HG02981 (cell line): ENCODE results near the gene GMDS.

Source experiments
- ATAC-seq: cut with Tn5 transposase; IDR thresholded peaks from one replicate; pipeline ENCODE4 v1.9.1; 2021; ENCODE audit warnings: mild to moderate bottlenecking, moderate library complexity; ENCODE audit not compliant: unreplicated experiment

Gene GMDS

DNA sequence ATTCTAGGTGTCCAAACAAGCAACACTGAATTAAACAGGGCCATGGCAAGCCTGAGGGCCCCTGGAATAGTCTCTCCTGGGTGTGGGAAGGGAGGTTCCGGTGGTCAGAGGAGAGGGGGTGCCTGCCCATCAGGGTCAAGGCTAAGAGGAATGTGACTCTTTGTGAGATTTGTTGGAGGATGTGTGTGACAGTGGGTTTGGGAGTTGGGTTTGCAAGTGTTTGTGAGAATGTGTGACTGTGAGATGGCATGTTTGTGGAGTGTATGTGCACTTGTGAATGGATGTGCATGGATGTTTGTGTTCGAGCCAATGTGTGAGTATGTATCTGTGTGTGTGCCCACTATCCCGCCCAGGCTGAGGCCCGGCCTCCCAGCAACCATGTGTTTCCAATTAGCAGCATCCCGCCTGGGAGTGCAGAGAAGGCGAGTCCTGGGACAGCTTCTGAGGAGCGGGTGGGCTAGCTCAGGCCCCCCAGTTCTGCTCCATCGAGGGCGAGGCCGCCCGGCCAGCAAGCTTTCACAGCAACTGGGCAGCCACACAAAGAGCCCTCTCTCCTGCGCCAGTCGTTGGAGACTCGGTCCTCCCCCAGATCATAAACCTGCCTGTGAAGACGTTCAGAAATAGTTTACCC is 623.1 kb downstream of the GMDS start:
- ATAC-seq: no peak

DNA sequence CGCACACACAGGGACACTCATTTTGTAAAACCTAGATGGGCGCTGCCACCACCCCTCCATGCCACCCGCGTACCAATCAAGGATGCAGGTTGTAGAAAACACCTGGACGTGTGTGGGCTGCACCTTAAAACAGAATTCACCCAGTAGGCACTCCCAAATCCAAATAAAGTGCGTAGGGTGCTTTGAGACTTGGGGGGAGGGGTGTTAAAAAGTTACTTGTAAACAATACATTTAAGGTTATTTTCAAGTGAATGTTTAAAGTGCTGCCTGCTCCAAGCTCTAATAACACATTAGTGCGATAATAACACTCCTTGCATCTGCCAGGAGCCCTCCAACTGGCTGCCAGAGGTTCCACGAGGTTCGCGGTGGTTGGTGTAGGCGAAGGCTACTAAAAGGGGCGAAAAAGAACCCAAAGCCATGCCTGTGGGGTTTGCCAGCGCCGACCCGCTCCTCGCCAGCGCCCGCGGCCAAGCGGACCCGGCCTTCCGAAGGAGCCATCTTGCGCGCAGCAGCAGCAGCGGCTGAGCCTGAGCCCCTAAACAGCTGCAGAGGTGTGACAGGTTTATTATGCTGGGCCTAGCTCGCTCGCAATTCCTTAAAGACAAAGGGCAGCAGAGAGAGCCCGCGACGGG is 624.2 kb downstream of the GMDS start:
- ATAC-seq: no peak

DNA sequence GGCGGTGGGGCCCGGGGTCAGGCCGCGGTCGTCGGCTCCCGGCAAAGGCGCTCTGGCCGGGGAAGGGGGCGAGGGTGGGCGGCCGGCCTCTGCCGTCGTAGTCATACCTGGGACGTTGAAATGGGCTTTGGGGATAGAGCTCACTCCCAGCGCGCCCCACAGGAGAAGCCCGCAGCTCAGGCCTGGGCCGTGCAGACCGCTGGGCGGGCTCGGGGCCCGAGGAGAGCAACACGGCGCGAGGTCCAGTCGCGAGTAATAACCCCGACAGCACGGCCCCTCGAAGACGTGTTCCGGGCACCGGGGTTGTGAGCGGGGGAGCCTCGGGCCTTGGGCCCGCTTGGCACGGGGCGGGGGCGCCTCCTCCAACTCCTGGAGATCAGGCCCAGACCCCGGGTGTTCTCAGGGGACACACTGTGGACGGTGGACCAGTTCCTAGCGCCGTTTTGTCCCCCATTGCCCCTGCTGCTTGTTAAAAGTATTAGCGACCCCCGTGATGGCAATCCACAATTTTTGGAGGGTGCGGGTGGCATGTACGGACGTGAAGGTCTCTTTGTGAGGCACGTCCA is 624.8 kb downstream of the GMDS start:
- ATAC-seq: no peak

DNA sequence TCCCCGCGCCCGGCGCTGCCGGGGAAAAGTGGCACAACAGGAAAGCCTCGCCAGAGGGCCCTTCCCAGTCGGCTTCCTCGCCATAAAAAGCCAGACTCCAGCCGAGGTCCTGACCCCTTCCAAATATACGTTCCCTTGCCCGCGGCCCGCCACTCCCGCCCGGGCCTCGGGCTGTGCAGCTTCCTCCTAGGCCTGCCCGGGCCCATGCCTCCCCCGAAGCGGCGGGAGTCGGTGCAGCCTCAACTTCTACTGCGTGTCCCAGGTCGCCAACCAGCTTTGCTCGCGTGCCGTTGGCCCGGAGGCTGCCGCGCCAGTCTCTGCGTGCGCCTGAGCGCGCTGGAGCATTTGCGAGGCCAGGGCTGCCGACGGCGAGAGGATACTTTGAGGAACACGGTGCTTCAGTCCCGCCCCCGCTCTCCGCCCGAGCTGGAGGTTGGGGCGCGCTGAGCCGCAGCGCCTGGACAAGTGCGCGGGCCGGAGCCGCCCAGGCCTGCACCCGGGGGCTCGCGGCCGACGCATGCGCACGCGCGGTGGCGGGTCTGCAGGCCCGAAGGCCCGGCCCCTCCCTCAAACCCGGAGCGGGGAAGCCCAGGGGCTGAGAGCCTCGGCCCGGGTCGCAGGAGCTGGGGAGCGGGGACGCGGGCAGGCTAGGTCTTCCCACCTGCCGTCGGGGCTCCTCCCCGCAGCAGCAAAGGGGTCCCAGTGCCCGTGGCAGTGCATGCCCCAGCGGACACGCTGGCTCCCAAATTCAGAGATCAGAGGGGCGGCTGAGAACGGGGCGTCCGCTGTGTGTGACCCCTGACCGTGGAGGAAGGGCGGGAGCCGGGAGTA is 625.5 kb downstream of the GMDS start:
- no peak for ATAC-seq

DNA sequence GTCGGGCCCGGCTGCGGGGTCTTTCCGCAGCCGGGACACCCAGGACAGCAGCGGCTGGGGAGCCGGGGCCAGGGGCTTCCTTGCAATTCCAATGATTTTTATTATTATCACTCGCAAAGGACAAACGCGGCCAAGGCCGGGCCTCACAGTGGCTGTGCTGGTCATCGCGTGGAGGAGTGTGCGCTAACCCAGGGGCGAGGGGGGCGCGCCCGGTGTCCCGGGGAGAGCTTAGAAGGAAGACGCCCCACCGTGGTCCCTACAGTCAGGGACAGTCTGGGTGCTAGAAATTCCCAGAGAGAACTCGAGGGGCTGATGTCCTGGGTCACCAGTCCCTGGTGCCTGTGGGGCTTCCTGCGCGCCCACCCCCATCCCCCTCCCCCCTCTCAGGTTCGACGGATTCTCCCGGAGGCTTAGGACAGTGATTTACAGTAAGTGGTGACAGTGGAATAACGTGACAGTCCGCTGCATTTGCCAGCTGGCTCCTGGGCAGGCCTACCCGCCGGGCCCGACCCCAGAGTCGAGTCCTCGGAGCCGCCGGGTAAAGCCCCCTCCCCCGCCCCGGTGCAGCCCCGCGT is 626.2 kb downstream of the GMDS start:
- ATAC-seq: no peak

DNA sequence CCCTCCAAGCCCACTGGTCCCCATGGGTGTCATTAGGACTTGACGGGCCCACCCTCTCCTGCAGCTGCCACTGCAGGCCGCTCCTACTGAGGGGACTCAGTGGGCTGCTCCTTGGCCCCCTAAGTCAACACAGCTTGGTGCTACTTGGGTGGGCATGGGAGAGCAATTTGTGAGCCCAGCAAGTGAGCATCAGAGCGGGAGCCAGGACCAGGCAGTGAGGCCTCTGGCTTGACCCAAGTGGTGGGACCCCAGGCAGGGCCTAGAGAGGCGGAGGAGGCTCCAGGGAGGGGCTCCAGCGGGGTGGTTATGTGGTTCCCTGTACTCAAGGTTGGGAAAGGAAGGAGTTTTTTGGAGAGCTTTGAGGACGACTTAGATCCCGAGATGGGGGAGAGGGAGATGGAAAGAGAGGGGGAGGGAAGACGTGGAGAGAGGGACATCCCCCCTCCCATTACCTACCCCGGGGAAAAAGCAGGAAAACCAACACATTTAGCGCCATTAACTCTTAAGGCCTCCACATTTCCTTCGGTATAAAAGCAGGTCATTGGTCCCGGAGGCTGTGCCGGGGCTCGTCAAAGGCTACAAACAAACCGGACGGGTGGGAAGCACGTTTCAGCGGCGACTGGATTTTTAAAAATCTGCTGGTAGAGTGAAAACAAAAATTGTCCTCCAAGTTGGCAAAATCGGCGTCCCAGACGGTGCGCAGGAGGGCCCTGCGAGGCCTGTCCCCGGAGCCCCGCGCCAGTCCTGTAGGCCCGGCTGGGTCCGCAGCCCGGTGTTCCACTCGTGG is 626.9 kb downstream of the GMDS start:
- ATAC-seq: no peak

DNA sequence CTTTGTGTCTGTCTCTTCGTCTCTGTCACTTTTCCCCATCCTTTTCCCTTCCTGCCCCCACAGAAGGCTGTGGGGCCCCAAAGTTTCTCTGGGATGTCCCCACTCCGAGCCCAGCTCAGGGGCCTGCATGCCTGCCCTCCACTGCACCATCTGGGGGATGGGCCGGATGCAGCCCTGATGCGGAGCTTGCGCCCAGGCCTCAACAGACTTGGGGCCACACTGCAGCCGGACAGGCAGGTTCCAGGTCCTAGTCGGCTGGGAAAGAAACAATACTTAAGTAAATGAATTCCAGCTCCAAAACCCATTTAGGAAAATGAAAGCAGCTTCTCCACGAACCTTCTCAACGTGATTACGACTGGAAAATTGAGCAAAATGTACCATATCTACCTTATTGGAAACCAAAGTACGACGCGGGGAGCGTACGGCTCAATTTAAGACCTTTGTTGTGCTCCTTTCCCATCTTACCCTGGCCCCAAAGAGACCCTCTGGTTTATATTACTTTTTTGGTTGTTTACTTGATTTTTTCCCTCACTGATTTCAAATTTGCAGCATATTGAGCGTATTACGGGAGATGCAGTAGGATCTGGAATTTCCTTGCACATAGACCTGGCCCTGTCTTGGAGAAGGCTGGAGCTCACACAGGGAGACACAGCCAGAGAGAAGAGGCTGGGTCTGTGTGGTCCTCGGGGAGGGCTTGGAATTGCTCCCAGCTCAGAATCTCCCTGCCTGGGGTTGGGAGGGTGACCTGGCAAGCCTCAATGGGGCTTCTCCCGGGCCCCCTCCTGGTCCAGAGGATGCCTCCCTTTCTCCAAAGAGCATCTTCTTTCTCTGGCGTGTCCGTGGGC is 627.7 kb downstream of the GMDS start:
- ATAC-seq: no peak

DNA sequence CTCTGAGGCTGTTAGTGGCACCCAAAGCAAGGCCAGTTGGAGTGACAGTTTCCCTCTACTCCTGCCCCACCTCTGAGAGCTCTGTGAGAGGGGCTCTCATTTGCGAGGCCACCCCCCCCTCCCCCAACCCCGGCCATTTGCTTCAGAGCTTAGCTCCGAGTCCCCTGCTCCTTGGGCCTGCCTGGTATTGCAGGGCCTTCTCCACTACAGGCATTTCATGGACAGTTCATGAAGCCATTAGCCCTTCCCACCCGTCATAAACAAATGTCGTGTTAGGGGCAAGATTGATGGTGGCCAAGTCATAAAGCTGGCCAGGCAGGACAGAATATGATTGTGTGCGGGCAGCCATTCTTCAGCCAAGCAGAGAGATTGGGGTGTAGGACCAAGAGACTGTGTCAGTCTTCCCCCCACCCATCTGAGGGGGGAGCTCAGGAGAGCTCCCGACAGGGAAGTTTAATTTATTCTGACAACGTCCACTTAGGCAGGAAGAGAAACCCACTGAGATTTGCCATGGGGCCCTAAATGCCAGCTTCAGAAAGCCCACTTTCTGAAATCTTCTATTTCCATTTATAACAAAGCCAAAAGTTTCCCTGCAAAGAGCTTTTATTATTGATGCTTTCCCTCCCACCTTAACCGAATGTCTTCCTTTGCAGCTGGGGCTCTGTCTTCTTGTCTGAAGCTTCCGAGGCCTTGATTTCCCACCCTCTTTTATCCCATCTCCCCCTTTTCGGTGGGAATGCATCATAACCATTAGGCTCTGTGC is 628.5 kb downstream of the GMDS start:
- no peak for ATAC-seq

DNA sequence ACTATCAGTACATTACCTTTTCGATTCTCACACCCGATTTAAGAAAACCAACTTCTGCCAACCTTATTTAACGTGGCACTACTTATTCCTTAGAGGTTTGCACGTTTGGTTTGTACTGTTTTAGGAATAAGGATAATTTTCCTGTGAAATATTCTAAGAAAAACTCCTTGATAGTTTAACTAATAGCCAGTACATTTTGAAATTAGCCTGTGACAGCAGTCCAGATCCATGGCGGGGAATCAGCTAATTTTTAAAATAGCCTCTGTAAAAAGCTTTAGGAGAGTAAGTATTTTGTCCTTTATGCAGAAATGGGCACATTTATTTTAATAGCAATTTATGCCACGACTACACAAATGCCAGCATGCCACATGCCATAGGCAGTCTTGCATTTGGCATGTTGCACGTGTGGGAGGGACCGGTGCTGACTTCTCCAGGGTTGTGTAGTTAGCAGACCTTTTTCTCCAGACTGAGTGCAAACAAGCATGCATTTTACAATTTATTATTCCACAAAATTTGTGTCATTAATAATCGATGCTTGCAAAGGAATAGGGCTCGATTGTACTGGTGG is 629.5 kb downstream of the GMDS start:
- ATAC-seq: no peak

DNA sequence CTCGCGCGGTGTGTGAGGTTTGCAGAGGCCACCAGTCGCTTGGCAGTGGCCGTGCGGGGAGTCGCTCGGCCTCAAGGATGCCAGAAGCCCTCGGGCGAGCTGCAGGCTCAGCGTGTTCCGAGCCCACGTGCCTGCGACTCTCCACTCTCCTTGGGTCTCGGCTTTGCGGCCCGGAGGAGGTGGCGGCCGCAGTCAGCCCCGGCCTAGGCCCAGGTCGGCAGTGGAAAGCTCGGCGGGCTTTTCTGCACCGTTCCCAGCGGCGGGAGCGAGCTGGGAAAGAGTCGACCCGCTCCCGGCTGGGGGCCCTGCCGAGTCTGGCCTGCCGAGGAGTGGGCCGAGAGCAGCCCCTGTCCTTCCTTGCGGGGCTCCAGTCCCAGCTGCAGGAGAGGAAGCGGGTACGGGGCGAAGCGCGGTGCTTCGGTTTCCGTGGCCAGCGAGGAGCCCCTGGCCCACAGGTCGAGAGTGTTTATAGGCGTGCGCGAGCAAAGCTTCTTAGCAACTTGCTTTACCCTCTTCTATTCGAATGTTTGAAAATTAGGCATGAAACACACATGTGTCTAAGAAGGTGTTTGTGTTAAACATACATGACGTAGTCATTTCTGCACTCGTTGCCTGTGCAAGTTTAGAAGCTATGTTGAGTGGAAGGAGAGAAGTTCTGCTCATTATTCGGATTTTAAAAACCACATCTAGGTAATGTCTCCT is 630.1 kb downstream of the GMDS start:
- ATAC-seq: no peak

DNA sequence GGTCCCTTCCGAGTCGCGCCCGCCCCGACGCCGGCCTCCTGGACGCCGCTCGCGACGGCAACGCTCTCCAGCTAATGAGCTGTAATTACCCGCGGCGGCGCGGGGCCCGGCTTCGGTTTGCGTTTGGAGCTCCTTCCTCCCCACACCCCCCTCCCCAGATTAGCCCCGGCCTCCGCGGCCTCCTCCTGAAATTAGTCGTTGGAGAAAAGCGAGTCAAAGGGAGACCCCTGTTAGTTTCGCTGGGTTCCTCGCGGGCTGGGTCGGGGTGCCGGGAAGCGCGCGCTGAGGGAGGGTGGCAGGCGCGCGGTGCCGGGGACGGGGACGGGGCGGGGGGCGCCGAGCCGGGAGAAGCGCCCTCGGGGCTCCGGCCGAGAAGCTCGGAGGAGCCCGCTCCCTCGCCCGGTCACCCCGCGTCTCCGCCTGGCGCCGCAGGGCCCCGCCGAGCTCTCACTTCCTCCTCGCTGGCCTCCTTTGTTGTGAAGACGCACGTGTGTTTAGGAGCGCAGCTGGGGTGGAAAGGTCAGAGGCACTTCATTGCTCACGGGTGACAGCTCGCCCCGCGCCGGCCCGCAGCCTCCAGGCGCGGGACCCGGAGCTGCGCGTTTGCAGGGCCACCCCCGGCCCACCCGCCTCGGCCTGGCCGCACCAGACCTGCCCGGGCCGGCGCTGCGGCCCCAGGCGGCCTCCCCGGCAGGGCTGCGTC is 630.8 kb downstream of the GMDS start:
- no peak for ATAC-seq

DNA sequence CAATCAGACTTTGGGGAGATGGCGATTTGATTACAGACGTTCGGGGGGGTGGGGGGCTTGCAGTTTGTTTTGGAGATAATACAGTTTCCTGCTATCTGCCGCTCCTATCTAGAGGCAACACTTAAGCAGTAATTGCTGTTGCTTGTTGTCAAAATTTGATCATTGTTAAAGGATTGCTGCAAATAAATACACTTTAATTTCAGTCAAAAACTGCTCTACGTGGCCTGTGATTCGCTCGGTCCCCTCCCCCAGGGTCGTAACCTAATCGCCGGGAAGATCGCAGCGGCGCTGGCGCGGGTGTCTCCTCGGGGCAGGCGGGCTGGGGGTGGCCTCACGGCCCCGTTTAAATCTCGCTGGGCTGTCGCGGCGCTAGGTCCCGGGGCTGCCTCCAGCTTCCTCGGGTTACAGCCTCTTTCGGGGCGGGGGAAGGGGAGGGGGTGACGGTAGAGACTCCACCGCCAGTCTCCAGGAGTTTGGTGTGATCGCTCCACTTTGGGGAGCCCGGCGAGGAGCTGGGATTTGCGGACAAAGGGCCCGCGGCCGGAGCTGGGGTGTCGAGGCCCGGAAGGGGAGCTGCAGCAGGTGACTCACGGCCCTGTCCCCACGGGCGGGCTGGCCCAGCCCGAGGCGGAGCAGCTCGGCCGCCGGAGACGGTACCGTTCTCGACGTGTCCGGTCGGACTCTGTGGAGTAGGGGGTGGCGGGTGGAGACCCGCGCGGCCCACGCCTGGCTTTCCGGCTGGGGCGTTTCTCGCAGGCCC is 631.5 kb downstream of the GMDS start:
- no peak for ATAC-seq

DNA sequence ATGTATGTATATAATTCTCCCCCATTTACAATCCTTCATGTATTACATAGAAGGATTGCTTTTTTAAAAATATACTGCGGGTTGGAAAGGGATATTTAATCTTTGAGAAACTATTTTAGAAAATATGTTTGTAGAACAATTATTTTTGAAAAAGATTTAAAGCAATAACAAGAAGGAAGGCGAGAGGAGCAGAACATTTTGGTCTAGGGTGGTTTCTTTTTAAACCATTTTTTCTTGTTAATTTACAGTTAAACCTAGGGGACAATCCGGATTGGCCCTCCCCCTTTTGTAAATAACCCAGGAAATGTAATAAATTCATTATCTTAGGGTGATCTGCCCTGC is 632.1 kb downstream of the GMDS start:
- ATAC-seq: no peak

DNA sequence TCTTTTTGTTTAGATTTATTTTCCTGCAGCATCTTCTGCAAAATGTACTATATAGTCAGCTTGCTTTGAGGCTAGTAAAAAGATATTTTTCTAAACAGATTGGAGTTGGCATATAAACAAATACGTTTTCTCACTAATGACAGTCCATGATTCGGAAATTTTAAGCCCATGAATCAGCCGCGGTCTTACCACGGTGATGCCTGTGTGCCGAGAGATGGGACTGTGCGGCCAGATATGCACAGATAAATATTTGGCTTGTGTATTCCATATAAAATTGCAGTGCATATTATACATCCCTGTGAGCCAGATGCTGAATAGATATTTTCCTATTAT is 632.5 kb downstream of the GMDS start:
- no peak for ATAC-seq

DNA sequence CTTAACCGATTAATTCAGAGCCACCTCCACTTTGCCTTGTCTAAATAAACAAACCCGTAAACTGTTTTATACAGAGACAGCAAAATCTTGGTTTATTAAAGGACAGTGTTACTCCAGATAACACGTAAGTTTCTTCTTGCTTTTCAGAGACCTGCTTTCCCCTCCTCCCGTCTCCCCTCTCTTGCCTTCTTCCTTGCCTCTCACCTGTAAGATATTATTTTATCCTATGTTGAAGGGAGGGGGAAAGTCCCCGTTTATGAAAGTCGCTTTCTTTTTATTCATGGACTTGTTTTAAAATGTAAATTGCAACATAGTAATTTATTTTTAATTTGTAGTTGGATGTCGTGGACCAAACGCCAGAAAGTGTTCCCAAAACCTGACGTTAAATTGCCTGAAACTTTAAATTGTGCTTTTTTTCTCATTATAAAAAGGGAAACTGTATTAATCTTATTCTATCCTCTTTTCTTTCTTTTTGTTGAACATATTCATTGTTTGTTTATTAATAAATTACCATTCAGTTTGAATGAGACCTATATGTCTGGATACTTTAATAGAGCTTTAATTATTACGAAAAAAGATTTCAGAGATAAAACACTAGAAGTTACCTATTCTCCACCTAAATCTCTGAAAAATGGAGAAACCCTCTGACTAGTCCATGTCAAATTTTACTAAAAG is 633.0 kb downstream of the GMDS start:
- no peak for ATAC-seq

DNA sequence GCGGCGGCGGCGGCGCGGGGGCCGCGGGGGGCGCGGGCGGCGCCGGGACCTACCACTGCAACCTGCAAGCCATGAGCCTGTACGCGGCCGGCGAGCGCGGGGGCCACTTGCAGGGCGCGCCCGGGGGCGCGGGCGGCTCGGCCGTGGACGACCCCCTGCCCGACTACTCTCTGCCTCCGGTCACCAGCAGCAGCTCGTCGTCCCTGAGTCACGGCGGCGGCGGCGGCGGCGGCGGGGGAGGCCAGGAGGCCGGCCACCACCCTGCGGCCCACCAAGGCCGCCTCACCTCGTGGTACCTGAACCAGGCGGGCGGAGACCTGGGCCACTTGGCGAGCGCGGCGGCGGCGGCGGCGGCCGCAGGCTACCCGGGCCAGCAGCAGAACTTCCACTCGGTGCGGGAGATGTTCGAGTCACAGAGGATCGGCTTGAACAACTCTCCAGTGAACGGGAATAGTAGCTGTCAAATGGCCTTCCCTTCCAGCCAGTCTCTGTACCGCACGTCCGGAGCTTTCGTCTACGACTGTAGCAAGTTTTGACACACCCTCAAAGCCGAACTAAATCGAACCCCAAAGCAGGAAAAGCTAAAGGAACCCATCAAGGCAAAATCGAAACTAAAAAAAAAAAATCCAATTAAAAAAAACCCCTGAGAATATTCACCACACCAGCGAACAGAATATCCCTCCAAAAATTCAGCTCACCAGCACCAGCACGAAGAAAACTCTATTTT is 633.7 kb downstream of the GMDS start:
- ATAC-seq: no peak
